Activated CD8-positive, alpha-beta T cell treated with anti-CD3 and anti-CD28 coated beads for 36 hours (primary cell): ENCODE results near the gene UIMC1. TPM values are rescaled to one million over a fixed set of nuclear protein-coding genes. Genes with fewer than 3 reads are reported as not detected.

Experiments
- ATAC-seq: fragments of 200-7000 bp; cut with Tn5 transposase; one replicate; pipeline ENCODE4 v1.10.0; 2021; ENCODE audit warnings: mild to moderate bottlenecking, moderate library complexity
- CTCF ChIA-PET: fragments of 350-600 bp; sonication (Branson Sonifier 250); formaldehyde crosslinking; loops from one replicate; lab custom pipeline; 2021; ENCODE audit warnings: antibody characterized with exemption; lab: Charles Lee
- POLR2A ChIA-PET: fragments of 350-600 bp; sonication (Branson Sonifier 250); formaldehyde crosslinking; loops from one replicate; lab custom pipeline; 2021; ENCODE audit warnings: antibody characterized with exemption; lab: Charles Lee
- DNase-seq: peaks from one replicate; pipeline ENCODE4 v3.0.0-alpha.2; 2020
- H3K27ac Mint-ChIP-seq: one replicate; pipeline ENCODE4 v1.8.0; 2021; ENCODE audit warnings: mild to moderate bottlenecking, mixed read lengths
- H3K27me3 Mint-ChIP-seq: one replicate; pipeline ENCODE4 v1.8.0; 2021; ENCODE audit warnings: mixed read lengths
- H3K36me3 Mint-ChIP-seq: one replicate; pipeline ENCODE4 v1.8.0; 2021; ENCODE audit warnings: low read depth, mixed read lengths
- H3K4me1 Mint-ChIP-seq: one replicate; pipeline ENCODE4 v1.8.0; 2021; ENCODE audit warnings: low read depth, mixed read lengths
- H3K4me3 Mint-ChIP-seq: one replicate; pipeline ENCODE4 v1.8.0; 2021; ENCODE audit warnings: mild to moderate bottlenecking, moderate library complexity, mixed read lengths
- H3K9me3 Mint-ChIP-seq: one replicate; pipeline ENCODE4 v1.8.0; 2021; ENCODE audit warnings: mixed read lengths
- intact Hi-C: fragments of 100-400 bp; cut with micrococcal nuclease; formaldehyde crosslinking; loops from one replicate; pipeline ENCODE4 v1.10.0; 2022
- total RNA-seq, 2 experiments: library from RNA; stranded (reverse); gene quantifications; one replicate each; pipeline ENCODE4 v1.2.3, GENCODE V29; 2021
- TF ChIP-seq, protein P1 (sequence below): fragments of 200-600 bp; IDR thresholded peaks from one replicate; pipeline ENCODE4 v1.8.0; 2022; ENCODE audit warnings: antibody characterized with exemption, mild to moderate bottlenecking

Gene UIMC1
- total RNA-seq, 2 experiments from 2014 or later: 54.1 to 57.0 TPM

DNA sequence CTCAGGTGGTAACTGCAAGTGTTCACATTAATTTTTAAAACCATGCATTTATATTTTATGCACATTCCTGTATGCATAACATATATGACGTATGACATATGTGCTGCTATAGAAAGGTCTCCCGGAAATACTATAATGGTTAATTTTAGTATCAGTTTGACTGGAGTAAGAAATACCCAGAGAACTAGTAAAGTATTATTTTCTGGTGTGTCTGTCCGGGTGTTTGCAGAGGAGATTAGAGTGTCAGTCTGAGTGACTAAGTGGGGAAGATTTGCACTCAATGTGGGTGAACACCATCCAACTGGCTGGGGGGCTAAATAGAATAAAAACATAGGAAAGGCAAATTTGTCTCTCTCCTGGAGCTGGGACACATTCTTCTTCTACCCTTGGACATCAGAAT is 26.9 kb downstream of the UIMC1 start:
- TF ChIP-seq, protein P1, sequence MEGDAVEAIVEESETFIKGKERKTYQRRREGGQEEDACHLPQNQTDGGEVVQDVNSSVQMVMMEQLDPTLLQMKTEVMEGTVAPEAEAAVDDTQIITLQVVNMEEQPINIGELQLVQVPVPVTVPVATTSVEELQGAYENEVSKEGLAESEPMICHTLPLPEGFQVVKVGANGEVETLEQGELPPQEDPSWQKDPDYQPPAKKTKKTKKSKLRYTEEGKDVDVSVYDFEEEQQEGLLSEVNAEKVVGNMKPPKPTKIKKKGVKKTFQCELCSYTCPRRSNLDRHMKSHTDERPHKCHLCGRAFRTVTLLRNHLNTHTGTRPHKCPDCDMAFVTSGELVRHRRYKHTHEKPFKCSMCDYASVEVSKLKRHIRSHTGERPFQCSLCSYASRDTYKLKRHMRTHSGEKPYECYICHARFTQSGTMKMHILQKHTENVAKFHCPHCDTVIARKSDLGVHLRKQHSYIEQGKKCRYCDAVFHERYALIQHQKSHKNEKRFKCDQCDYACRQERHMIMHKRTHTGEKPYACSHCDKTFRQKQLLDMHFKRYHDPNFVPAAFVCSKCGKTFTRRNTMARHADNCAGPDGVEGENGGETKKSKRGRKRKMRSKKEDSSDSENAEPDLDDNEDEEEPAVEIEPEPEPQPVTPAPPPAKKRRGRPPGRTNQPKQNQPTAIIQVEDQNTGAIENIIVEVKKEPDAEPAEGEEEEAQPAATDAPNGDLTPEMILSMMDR: no peak
- DNase-seq: no peak
- no peak overlapping the region for H3K4me3 Mint-ChIP-seq
- peak; percentile 42 for ATAC-seq
- H3K36me3 Mint-ChIP-seq: peaks cover 25% of the 10 kb centered on the region
- peak overlapping the region; percentile 6 for H3K27ac Mint-ChIP-seq
- no peaks in the 10 kb centered on the region for H3K27me3 Mint-ChIP-seq
- intact Hi-C loops: no loop called here
- POLR2A ChIA-PET: no interaction called here
- H3K9me3 Mint-ChIP-seq: no peaks in the 10 kb centered on the region
- peaks cover 12% of the 10 kb centered on the region for H3K4me1 Mint-ChIP-seq
- CTCF ChIA-PET: interaction anchor here (2.9 kb wide), 1 partner anchor 26 kb away, joined by 9 read pairs; no protein-coding TSS in a partner anchor

DNA sequence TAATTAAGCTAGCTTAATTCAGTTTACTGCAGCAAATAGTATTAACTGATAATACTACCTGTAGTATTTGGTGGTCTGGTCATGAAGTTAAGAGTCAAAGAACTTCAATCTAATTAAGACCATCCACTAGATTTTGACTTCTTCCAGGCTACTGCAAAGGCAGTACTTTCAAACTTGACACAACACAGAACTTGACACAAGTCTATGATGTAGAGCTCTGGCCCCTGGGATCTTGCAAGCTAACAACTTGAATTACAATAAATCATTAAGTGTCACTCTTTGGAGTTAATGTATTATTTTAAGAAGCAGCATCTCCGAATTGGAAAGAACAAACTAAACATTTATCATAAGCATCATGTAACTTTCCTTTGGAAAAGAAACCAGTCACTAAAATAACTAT is 40.9 kb downstream of the UIMC1 start:
- H3K9me3 Mint-ChIP-seq: no peaks in the 10 kb centered on the region
- H3K27ac Mint-ChIP-seq: no peak overlapping the region
- H3K4me1 Mint-ChIP-seq: no peaks in the 10 kb centered on the region
- no peak for ATAC-seq
- peaks cover 32% of the 10 kb centered on the region for H3K36me3 Mint-ChIP-seq
- H3K27me3 Mint-ChIP-seq: no peaks in the 10 kb centered on the region
- CTCF ChIA-PET: interaction anchor here (0.7 to 1.1 kb wide), 2 partner anchors 147 to 305 kb away, joined by 3 read pairs; no protein-coding TSS in a partner anchor
- no peak for DNase-seq
- no peak overlapping the region for H3K4me3 Mint-ChIP-seq
- intact Hi-C loops: no loop called here
- TF ChIP-seq, protein P1: no peak
- POLR2A ChIA-PET: interaction anchor here (1.2 kb wide), 1 partner anchor 357 kb away, joined by 3 read pairs; no protein-coding TSS in a partner anchor

DNA sequence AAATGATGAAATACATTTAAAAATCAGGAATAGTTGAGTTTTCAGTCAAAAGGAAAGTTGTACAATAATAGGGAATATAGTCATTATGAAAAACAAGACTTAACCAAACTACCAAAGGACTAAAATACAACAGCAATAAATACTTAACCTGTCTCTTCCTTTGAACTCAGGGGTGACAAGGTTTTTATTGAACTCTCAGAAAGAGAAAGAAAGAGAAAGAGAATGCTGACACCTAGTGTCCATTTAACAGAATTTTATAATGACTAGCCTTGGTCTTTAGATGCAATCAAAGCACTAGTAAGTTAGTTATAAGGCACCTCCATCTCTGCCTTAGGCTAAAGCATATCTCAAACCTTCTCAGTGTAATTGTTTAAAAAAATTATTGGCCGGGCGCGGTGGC is 47.5 kb downstream of the UIMC1 start:
- intact Hi-C loops: loop anchor here (5.0 kb wide), 1 partner anchor 297 kb away; no protein-coding TSS in a partner anchor
- POLR2A ChIA-PET: no interaction called here
- H3K4me1 Mint-ChIP-seq: no peaks in the 10 kb centered on the region
- peaks cover 18% of the 10 kb centered on the region for H3K36me3 Mint-ChIP-seq
- ATAC-seq: peak; percentile 72
- no peaks in the 10 kb centered on the region for H3K9me3 Mint-ChIP-seq
- H3K4me3 Mint-ChIP-seq: no peak overlapping the region
- H3K27me3 Mint-ChIP-seq: no peaks in the 10 kb centered on the region
- TF ChIP-seq, protein P1: peak; percentile 55
- CTCF ChIA-PET: interaction anchor here (0.7 to 2.7 kb wide), 5 partner anchors 11 to 300 kb away, joined by 3 to 19 read pairs (median 3); no protein-coding TSS in a partner anchor
- no peak for DNase-seq
- H3K27ac Mint-ChIP-seq: peak overlapping the region; percentile 46

GRCh38 chr5:176956756-176957155 is 49.8 kb downstream of the UIMC1 start:
- H3K9me3 Mint-ChIP-seq: no peaks in the 10 kb centered on the region
- no peaks in the 10 kb centered on the region for H3K27me3 Mint-ChIP-seq
- H3K4me1 Mint-ChIP-seq: no peaks in the 10 kb centered on the region
- CTCF ChIA-PET: interaction anchor here (2.7 kb wide), 1 partner anchor 296 kb away, joined by 19 read pairs; no protein-coding TSS in a partner anchor
- H3K36me3 Mint-ChIP-seq: peaks cover 17% of the 10 kb centered on the region
- no peak overlapping the region for H3K27ac Mint-ChIP-seq
- intact Hi-C loops: loop anchor here (5.0 kb wide), 1 partner anchor 294 kb away; no protein-coding TSS in a partner anchor
- DNase-seq (no peak), ATAC-seq (no peak)
- POLR2A ChIA-PET: no interaction called here
- H3K4me3 Mint-ChIP-seq: no peak overlapping the region
- TF ChIP-seq, protein P1: no peak

DNA sequence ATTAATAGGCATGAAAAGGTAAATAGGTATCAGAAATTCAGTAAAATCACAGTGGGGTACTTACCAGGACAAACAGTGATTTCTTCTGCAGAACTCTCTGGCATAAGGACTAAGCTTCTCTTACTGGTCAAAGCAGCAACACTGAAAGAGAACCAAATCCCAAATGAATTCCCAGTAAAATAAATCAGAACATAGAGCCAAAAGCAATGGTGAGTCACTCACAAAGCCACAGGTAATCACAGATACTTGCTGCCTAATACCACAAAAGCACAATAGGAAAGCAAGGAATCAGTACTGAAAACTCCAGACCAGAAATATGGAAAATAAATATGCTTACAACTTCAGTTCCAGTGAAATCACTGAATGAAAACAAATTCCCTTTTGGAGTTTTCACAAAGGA is 50.7 kb downstream of the UIMC1 start:
- intact Hi-C loops: loop anchor here (5.0 kb wide), 1 partner anchor 294 kb away; no protein-coding TSS in a partner anchor
- Mint-ChIP-seq H3K4me3 (no peak overlapping the region), H3K36me3 (peaks cover 21% of the 10 kb centered on the region), H3K4me1 (no peaks in the 10 kb centered on the region), H3K27me3 (no peaks in the 10 kb centered on the region), H3K9me3 (no peaks in the 10 kb centered on the region), H3K27ac (no peak overlapping the region)
- ChIA-PET CTCF (no interaction called here), POLR2A (no interaction called here)
- DNase-seq: no peak
- ATAC-seq: no peak
- TF ChIP-seq, protein P1: no peak
